Measurements from ENCODE around the gene MAN2B1.
"Not testable (repeated sequence)": the region's sequence is repeated elsewhere in the genome, so short reads cannot be mapped to it uniquely, and the experiment has no call there.

MAN2B1 gene

DNA sequence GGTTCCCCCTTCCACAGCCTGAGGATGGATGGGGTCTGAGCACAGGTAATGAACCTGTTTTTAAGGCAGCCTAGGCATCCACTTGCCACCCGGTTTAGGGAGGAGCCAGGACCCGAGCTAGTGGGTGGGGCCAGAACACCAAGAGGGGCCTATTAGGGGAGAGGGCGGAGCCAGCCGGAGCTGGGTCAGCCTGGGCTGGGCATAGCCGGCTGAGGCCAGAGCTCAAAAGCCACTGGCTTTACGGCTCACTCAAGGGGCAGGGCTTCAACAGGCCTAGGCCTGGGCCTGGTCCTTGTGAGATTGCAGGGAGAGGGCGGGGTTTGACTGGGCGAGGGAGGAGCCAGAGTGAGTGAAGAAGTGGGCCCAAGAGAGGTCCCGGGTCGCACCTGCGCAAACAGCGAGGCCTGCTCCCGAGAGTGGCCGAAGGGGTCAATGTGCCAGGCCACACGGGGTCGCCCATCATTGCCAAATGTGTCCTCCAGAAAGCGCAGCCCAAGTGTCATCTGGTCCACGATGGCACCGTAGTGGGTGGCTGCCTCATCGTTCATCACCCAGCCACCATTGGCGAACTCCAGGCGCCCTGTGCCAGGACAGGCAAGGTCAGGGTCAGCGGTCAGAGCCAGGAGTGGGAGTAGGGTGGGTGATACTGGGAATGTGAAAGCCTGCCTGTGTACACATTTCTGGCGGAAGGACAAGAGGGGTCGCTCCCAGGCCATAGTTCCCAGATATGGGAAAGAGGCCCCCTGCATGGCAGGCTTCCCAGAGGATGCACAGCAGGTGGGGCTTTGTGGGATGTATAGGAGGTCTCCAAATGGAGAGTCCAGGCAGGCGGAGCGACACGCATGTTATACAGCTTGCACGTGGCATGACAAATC lies 1.9 kb downstream of the MAN2B1 start:
- no peak for DNase-seq

DNA sequence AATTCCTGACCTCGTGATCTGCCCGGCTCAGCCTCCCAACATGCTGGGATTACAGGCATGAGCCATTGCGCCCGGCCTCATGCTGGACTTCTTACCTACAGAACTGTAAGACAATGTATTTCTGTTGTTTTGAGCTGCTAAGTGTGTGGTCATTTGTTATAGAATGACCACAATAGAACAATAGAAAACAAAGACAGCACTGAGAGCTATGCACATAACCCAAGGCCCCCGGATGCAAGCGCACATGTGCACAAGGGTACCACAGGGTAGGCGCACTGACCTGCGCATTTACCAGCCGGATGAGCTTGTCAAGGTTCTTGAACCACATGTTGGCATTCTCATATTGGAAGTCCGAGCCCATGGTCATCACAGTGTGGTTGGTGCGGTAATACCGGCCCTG lies 5.6 kb downstream of the MAN2B1 start:
- peak in 18 of 51 donors; percentile 7 to 50 (median 16) for DNase-seq

DNA sequence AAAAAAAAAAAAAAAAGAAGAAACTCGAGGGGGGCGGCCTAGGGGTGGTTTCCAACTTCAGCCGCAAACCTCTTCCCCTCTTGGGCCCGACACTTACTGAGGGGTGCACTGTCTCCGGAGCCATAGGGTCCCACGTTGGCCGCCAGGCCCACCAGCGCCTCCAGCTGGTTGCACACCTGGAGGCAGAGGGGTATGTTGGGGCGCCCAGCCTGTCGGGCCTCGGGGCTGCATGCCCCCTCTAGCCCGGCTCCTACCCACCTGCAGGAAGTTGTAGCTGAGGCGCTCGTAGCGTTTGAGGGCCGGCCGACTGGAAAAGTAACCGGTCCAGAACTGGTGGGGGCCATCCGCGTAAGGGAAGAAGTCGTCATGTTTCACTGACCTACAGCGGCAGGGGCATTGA lies 8.6 kb downstream of the MAN2B1 start:
- DNase-seq: no peak

DNA sequence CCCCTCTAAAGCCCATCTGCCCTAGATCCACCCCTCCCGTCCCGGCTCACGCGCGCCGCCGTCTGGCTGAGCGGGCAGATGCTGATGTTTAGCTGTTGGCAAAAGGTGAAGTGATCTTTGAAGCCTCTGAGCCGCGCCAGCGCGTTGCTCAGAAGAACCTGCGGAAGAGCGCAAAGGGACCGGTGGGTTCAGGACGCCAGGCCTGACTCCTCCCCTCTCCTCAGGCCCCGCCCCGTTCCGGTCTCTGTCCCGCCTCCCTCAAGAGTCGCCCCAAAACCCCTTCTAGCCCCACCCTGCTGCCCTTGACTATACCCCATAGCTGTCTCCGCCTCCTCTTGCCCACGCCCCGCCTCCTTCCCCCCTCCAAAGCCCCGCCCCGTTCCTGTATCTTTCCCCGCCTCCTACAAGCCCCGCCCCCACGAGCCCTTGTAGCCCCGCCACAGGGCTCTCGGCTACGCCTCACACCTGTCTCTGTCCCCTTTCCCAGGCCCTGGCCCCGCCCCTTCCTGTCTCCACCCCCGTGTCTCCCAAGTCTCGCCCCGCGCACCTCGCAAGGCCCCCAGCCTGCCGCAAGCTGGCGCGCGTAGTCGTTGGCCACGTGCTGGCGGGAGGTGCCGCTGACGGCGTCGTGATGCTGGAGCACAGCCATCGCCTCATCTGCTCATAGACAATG lies 9.5 kb downstream of the MAN2B1 start:
- no peak for DNase-seq

DNA sequence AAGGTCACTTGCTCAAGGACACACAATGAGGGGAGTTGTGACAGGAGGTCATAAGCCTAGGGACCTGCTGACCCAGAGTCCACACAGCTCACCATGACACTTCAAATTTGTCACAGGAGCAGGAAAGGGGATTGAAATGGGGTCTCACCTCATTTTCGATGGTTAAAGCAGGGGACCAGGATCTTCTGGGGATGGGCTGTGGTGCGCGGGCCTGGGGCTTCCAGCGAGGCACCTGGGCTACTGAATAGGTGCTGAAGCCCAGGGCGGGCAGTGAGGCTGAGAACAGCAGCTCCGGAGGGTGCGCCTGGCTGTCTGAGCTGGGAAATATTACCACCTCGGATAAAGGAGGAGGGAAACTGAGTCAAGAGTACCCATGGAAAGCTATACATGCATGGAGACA lies 11.0 kb downstream of the MAN2B1 start:
- no peak for DNase-seq

DNA sequence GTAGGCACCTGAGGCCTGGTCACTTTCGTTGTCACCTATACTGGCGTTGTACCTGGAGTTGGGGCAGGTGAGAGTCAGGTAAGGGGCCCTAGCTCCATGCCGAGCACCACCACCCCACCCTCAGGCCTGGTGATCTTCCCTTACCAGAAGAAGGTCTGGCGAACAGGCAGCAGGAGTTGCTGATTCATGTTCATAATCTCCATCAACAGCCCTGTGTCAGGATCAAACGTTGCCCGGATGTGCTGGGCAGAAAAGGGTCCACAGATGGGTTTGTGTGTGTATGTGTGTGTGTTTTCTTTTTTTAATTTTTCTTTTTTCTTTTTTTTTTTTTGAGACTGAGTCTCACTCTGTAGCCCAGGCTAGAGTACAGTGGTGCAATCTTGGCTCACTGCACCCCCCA lies 14.3 kb downstream of the MAN2B1 start:
- DNase-seq: no peak

DNA sequence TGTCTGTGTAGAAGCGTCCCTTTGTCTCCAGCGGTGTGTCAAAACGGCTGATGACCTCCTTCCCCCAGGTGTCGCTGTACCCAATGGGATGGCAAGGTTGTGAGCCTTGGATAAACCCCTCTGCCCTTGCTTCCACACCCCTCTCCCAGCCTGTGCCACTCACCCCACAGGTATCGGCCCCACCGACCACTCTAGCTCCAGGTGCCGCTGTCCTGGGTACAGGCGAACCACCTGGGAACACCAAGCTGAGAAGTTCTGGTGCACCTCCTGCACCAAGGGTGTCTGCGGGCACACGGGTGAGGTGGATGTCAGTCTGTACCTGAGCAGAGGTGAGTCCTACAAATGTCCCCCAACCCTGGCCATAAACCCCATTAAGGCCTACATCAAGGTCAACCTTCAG lies 16.6 kb downstream of the MAN2B1 start:
- no peak for DNase-seq

DNA sequence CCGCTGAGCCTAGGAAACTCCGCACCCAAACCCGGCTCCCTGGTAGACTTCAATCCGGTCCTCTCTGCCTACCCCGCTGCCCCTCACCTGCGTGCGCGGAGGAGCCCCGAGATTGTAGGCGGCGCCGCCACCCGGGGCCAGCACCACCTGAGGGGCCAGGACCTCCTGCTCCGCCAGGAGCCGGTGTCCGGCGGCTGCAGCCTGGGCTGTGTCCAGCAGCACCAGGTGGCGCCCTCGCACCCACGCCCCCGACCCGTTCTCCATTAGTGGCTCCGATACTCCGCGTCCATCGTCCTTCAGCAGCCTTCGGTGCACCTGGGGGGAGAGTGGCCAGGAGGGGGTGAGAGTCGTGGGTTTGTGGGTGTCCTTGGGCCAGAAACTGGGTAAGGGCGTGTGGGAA lies 18.5 kb downstream of the MAN2B1 start:
- DNase-seq: peak in 3 of 51 donors; percentile 12 to 28 (median 16)

DNA sequence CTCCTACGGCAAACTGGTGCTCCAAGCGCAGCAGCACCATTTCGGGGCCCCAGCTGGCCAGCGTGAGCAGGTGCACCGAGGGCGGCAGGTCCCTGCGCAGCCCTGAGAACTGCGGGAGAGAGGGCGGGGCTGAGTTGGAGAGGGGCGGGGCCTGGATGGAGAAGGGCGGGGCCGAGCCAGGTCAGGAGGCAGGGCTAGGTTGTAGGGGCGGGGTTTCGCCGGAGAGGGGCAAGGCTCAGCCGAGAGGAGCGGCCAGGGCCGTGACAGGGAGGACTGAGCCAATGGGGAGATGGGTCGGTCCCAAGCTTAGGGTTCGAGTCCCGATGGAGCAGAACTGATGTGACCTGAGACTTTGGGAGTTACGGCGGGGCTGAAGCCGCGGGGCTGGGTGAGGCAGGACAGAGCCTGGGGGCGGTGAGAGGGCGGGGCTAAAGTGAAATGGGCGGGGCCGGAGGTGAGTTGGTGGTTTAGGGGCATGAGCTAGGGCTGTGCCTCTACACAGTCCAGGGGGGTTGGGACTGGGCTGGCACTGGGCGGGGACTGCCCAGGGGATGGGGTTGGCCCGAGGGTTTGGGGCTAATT lies 19.0 kb downstream of the MAN2B1 start:
- peak in 17 of 51 donors; percentile 8 to 49 (median 28) for DNase-seq

DNA sequence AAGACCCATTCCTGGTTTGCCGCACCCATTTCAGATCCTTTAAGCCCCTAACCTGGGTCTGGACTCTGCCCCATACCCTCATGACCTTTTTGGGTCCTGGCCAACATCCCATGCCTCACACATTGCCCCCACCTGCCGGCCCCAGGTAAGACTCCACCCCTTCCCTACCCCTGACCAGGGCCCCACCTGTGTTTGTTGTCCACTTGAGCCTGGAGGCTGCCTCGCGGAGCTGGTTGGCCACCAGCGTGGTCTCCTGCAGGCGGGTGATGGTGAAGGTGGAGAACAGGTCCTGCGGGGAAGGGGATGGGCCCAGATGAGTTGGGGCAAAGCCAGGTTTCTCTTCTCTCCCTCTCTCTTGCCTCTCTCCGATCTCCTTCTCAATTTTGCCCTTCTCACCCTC lies 19.5 kb downstream of the MAN2B1 start:
- DNase-seq: peak in 1 of 51 donors; percentile 8

DNA sequence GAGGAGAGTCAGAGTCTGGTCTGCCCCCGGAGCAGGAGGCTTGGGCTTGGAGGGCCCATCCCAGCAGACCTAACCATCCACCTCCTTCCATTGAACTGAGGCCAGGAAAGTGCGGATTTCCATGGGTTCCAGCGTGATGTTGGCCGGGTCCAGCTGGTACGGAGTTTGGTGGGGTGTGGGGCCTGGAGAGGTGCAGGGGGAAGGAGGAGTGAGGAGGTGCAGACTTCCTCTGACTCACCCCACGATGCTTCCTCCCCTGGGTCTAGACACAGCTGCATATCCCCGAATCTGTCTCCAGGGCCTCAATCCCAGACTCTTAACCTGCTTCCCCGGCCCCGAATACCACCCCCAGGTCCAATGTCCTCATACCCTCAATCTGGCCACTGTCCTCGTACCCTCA lies 20.0 kb downstream of the MAN2B1 start:
- no peak for DNase-seq

DNA sequence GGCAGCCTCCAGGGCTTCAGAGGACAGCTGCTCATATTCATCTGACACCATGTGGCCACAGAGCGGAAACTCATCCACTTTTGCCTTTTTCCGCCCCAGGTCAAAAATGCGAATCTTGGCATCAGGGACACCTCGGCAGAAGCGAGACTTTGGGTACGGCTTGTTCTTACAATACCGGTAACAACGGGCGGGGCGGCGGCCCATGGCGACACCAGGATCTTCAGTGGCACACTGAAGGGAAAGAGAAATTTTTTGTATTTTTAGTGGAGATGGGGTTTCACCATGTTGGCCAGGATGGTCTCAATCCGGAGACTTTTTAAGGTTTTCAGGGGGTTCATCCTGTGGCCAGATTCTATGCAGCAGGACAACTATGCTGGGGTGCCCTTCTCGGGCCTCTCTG lies 22.8 kb downstream of the MAN2B1 start:
- not testable (repeated sequence) for DNase-seq

DNA sequence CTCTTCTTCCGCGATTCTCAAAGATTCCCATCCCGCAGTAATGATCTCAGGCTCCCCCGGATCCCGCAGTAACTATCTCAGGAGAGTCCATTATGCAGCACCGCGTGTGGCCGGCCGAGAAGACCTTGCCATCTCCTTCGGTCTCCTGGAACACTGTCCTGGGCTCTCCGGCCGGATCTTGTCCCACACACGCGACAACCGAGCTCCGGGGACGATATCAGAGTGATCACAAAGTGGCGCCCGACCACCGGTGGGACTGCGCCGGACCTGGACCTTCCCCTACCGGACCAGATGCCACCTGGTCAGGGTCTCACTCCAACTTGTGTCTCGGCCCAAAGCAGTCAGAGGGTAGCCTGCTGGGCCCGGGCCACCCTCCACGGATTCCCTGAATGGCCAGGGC lies 24.0 kb downstream of the MAN2B1 start:
- DNase-seq: no peak

DNA sequence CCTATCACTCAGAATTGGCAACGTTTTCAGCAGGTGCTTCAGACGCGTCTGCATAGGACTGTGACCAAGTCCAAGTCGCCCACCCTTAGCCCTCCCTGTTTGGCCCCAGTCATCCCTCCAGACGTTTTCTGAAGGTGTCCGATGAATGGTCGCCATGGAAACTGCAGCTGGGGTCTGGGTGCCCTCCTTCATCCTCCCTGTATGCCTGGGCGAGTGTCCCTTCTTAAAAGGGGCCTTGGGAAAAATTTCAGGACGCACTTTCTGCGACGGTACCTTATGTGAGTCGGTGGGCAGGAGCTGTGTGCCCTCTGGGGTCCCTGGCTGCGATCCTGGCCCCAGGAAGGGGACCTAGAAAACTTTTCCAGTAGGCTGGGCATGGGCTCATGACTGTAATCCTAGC lies 25.1 kb downstream of the MAN2B1 start:
- no peak for DNase-seq

DNA sequence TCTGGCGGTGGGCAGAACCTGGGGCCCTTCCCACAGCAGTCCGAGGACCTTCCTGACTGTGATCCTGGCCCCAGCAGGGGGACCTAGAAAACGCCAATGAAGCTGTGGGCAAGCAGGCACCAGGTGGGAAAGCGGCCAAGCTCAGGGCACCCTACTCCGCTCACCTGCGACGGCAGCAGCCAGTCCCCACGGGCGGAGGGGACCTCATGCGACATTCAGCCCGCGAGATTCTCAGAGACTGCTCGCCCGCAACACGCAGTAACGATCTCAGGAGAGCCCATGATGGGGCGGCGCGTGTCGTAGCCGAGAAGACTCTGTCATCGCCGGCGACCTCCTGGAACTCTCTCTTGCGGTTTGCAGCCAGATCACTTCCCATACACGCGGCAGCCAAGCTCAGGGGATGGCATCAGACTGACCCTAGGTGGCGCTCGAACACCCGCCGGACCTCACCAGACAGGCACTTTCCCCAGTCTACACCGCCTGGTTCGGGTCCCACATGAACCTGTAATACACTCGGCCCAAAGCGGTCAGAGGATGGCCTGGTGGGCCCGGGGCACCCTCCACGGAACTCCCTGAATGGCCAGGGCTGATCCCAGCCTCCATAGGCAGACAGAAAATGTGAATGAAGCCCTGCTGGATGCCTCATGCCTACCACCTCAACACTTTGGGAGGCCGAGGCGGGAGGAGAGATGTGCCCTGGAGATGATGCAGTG lies 26.5 kb downstream of the MAN2B1 start:
- DNase-seq: peak in 48 of 51 donors; percentile 3 to 82 (median 48)

DNA sequence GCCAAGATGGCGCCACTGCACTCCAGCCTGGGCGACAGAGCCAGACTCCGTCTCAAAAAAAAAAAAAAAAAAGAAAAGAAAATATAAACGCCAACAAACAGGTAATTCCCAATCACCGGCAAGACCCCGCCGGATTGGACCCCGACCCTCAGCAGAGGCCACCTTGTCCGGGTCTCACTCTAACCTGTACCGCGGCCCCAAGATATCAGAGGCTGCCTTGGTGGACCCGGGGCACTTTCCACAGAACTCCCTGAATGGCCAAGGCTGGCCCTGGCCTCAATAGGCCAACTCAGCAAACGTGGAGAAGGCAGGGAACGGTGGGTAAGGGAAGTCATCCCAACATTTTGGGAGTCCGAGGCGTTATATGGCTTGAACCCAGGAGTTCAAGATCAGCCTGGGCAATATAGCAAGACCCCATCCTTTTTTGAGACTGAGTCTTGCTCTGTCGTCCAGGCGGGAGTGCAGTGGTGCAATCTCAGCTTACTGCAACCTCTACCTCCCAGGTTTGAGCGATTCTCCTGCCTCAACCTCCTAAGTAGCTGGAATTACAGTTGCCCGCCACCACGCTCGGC lies 27.8 kb downstream of the MAN2B1 start:
- no peak for DNase-seq

DNA sequence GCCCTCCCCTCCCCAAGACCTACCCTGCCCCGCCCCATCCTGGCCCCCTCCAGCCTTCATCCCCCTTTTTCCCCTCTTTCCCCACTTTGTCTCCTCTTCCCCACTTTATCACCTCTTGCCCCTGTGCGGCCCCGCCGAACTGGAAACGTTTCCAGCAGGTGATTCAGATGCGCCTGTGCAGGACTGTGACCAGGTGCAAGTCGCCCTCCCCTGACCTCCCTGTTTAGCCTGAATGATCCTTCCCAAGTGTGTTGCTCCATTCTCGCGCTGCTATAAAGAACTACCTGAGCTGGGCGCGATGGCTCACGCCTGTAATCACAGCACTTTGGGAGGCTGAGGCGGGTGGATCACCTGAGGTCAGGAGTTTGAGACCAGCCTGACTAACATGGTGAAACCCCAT lies 29.9 kb downstream of the MAN2B1 start:
- DNase-seq: no peak

DNA sequence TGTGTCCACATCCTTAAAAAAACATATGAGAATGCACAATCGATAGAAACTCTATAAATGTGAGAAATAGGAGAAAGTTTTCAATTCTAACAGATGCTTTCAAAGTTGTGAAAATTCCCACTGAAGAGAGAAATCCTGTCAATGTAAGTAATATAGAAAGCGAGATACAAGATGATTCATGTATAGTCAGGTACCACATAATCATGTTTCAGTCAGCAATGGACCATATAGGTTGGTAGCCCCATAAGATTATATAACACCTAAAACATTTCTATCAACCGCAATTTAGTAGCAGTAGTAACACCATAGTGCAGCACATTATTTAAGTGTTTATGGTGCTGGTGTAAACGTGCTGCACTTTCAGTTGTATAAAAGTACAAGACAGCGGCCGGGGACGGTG lies 37.3 kb downstream of the MAN2B1 start:
- DNase-seq: no peak

DNA sequence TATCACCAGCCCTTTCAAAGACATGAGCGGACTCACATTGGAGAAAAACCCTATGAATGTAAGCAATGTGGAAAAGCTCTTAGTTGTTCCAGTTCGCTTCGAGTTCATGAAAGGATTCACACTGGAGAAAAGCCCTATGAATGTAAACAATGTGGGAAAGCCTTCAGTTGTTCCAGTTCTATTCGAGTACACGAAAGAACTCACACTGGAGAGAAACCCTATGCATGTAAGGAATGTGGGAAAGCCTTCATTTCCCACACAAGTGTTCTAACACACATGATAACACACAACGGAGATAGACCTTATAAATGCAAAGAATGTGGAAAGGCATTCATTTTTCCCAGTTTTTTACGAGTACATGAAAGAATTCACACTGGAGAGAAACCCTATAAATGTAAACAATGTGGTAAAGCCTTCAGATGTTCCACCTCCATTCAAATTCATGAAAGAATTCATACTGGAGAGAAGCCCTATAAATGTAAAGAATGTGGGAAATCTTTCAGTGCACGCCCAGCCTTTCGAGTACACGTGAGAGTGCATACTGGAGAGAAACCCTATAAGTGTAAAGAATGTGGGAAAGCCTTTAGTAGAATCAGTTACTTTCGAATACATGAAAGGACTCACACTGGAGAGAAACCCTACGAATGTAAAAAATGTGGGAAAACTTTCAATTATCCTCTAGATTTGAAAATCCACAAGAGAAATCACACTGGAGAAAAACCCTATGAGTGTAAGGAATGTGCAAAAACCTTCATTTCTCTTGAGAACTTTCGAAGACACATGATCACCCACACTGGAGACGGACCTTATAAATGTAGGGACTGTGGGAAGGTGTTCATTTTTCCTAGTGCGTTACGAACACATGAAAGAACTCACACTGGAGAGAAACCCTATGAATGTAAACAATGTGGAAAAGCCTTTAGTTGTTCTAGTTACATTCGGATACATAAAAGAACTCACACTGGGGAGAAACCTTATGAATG lies 38.2 kb downstream of the MAN2B1 start:
- DNase-seq: no peak

DNA sequence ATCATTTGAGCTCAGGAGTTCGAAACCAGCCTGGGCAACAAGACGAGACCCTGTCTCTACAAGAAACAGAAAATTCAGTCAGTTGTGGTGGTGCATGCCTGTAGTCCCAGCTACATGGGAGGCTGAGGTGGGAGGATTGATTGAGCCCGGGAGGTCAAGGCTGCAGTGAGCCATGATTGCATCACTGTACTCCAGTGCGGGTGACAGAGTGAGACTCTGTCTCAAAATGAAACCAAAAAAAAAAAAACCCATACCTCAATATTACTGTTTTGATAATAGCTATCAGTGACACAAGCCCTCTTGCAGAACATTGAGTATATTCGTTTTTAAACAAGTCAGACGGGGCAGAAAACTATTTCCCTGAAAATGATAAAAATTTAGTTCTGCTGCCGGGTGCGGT lies 39.6 kb downstream of the MAN2B1 start:
- no peak for DNase-seq

All from hypothalamus (tissue), 51 donors.